Transverse colon (tissue), 3 donors: ENCODE measurements around the gene MOB1B.

Source experiments
- CTCF ChIP-seq, 5 experiments: fragments of 200-600 bp in 3 of 5; fragments of 450-650 bp in 2 of 5; sonication (generic) in 3 of 5; IDR thresholded peaks; 1 replicate in 2 of 5; 2 replicates in 3 of 5; pipeline ENCODE4 v1.5.1; 2016 to 2017; ENCODE audit warnings: antibody characterized with exemption in 5 of 5, inconsistent platforms in 3 of 5, mild to moderate bottlenecking in 2 of 5, moderate library complexity in 1 of 5
- POLR2A ChIP-seq: fragments of 450-650 bp; IDR thresholded peaks from one replicate; pipeline ENCODE4 v1.6.1; 2016; ENCODE audit warnings: antibody characterized with exemption, mild to moderate bottlenecking, moderate library complexity

- TF ChIP-seq POLR2A (no peak), CTCF (IDR thresholded peaks at IDR 0.05) (no peak)
Observed at GRCh38 chr4:70938086-70938485, 35.9 kb downstream of the MOB1B start.
